Esophagus muscularis mucosa (tissue), 4 donors: ENCODE data around the gene GALNT15. TPM values are rescaled to one million over a fixed set of nuclear protein-coding genes. Genes with fewer than 3 reads are reported as not detected.
A peak's percentile ranks its signal among the peaks of the same experiment; 100 is the strongest.

Experiments
- DNase-seq: peaks from one replicate; pipeline ENCODE4 v3.0.0-alpha.2; 2017; ENCODE audit errors: extremely low spot score
- H3K27ac ChIP-seq, 4 donors: fragments of 200-600 bp; sonication (generic); replicated peaks in 1 of 4; 1 replicate in 3 of 4; 2 replicates in 1 of 4; pipeline ENCODE4 v1.5.1; 2016 to 2019; ENCODE audit warnings: mild to moderate bottlenecking in 1 of 4
- H3K27me3 ChIP-seq, 4 donors: fragments of 200-600 bp; sonication (generic); one replicate each; pipeline versions ENCODE4 v1.5.1 to v1.6.0; 2016 to 2019
- H3K36me3 ChIP-seq, 4 donors: fragments of 200-600 bp; sonication (generic); one replicate each; pipeline ENCODE4 v1.5.1; 2016 to 2019
- H3K4me1 ChIP-seq, 4 donors: fragments of 200-600 bp; sonication (generic); one replicate each; pipeline ENCODE4 v1.5.1; 2016 to 2019
- H3K4me3 ChIP-seq, 4 donors: fragments of 200-600 bp; sonication (generic); 1 replicate in 2 of 4; 2 replicates in 2 of 4; pipeline ENCODE4 v1.5.1; 2016 to 2019; ENCODE audit warnings: mild to moderate bottlenecking in 4 of 4, moderate library complexity in 1 of 4
- H3K9me3 ChIP-seq, 4 donors: fragments of 200-600 bp; sonication (generic); 1 replicate in 3 of 4; 2 replicates in 1 of 4; pipeline ENCODE4 v1.5.1; 2016 to 2019
- CTCF ChIP-seq, 3 experiments: fragments of 200-600 bp in 2 of 3; fragments of 450-650 bp in 1 of 3; sonication (generic) in 2 of 3; IDR thresholded peaks; one replicate each; pipeline ENCODE4 v1.5.1; 2017 to 2019; ENCODE audit warnings: antibody characterized with exemption in 3 of 3, mild to moderate bottlenecking in 2 of 3, moderate library complexity in 1 of 3
- EP300 ChIP-seq: sonication (generic); formaldehyde crosslinking; IDR thresholded peaks from one replicate; pipeline ENCODE4 v1.6.1; 2017; ENCODE audit warnings: antibody characterized with exemption
- POLR2A ChIP-seq: fragments of 450-650 bp; IDR thresholded peaks from one replicate; pipeline ENCODE4 v1.6.1; 2017; ENCODE audit warnings: antibody characterized with exemption, moderate library complexity, mild to moderate bottlenecking, low read depth
- POLR2AphosphoS5 ChIP-seq, 2 donors: sonication (generic); formaldehyde crosslinking; IDR thresholded peaks; one replicate each; pipeline ENCODE4 v1.6.1; 2017; ENCODE audit warnings: antibody characterized with exemption in 2 of 2
- WGBS: methylation state at CpG from one replicate; pipeline ENCODE4 v1.1.5; 2018; 5-methylcytosine and 5-hydroxymethylcytosine counted together
- intact Hi-C: fragments of 100-400 bp; cut with DNase I; formaldehyde crosslinking; loops from one replicate; pipeline ENCODE4 v1.15.1; 2023
- total RNA-seq, 4 donors: library from RNA; depleted of rRNA; stranded (reverse); fragments of >200 nt; gene quantifications; one replicate each; pipeline versions ENCODE4 v1.1.0 to v1.2.1, GENCODE V29; 2016

The GALNT15 gene
- total RNA-seq, 4 donors from 2014 or later: 76.0 to 320 (median 135) TPM

- TF ChIP-seq POLR2A (no peak), POLR2AphosphoS5 (IDR thresholded peaks at IDR 0.05) (peak; percentile 10 to 51)
- Histone ChIP-seq H3K4me3 (peak overlapping the region in 1 of 4 donors; percentile 27), H3K27me3 (no peaks in the 10 kb centered on the region), H3K36me3 (peaks cover 0 to 53% (median 4%) of the 10 kb centered on the region in 4 donors), H3K9me3 (no peaks in the 10 kb centered on the region), H3K27ac (peak overlapping the region in 3 of 4 donors; percentile 39 to 59 (median 44)), H3K4me1 (peaks cover 2 to 49% (median 16%) of the 10 kb centered on the region in 4 donors)
- 67% methylated on average over 7 of the region's 7 CpGs for WGBS
- DNase-seq: no peak
- intact Hi-C loops: no loop called here
Observed at GRCh38 chr3:16183601-16184270, 9.3 kb downstream of the GALNT15 start.

- no peak for DNase-seq
- no peak for TF ChIP-seq CTCF (IDR thresholded peaks at IDR 0.05)
- TF ChIP-seq EP300: no peak
- TF ChIP-seq POLR2A: no peak
- TF ChIP-seq POLR2AphosphoS5 (IDR thresholded peaks at IDR 0.05): no peak
- WGBS: 61% methylated on average over 1 of the region's 1 CpG
- Histone ChIP-seq H3K9me3 (no peaks in the 10 kb centered on the region), H3K4me3 (no peak overlapping the region), H3K36me3 (peaks cover 0 to 43% (median 1%) of the 10 kb centered on the region in 4 donors), H3K27ac (no peak overlapping the region), H3K4me1 (peaks cover 0 to 32% (median 9%) of the 10 kb centered on the region in 4 donors), H3K27me3 (no peaks in the 10 kb centered on the region)
- intact Hi-C loops: no loop called here
Observed at GRCh38 chr3:16186086-16186485, 11.6 kb downstream of the GALNT15 start.

- no peak overlapping the region for H3K4me3 ChIP-seq
- TF ChIP-seq POLR2A: no peak
- TF ChIP-seq POLR2AphosphoS5 (IDR thresholded peaks at IDR 0.05): no peak
- no peak for TF ChIP-seq CTCF (IDR thresholded peaks at IDR 0.05)
- TF ChIP-seq EP300: no peak
- WGBS: 75% methylated on average over 3 of the region's 3 CpGs
- H3K36me3 ChIP-seq: peaks cover 0 to 44% (median 1%) of the 10 kb centered on the region in 4 donors
- peaks cover 0 to 28% (median 8%) of the 10 kb centered on the region in 4 donors for H3K4me1 ChIP-seq
- intact Hi-C loops: no loop called here
- no peak for DNase-seq
- no peaks in the 10 kb centered on the region for H3K9me3 ChIP-seq
- no peak overlapping the region for H3K27ac ChIP-seq
- no peaks in the 10 kb centered on the region for H3K27me3 ChIP-seq
Observed at GRCh38 chr3:16186565-16186964, 12.1 kb downstream of the GALNT15 start.

GRCh38 chr3:16187213-16187790, 12.8 kb downstream of the GALNT15 start:
- no peaks in the 10 kb centered on the region for H3K9me3 ChIP-seq
- TF ChIP-seq CTCF (IDR thresholded peaks at IDR 0.05): no peak
- no peak for TF ChIP-seq POLR2AphosphoS5 (IDR thresholded peaks at IDR 0.05)
- no peak for TF ChIP-seq EP300
- TF ChIP-seq POLR2A: no peak
- H3K27me3 ChIP-seq: no peaks in the 10 kb centered on the region
- no peak for DNase-seq
- H3K36me3 ChIP-seq: peaks cover 0 to 43% (median 1%) of the 10 kb centered on the region in 4 donors
- H3K4me1 ChIP-seq: peaks cover 0 to 21% (median 3%) of the 10 kb centered on the region in 4 donors
- intact Hi-C loops: no loop called here
- 93% methylated on average over 4 of the region's 5 CpGs for WGBS
- no peak overlapping the region for H3K4me3 ChIP-seq
- no peak overlapping the region for H3K27ac ChIP-seq

- 98% methylated on average over 6 of the region's 6 CpGs for WGBS
- peaks cover 0 to 41% (median 1%) of the 10 kb centered on the region in 4 donors for H3K36me3 ChIP-seq
- intact Hi-C loops: no loop called here
- no peaks in the 10 kb centered on the region for H3K9me3 ChIP-seq
- H3K27me3 ChIP-seq: no peaks in the 10 kb centered on the region
- no peak overlapping the region for H3K27ac ChIP-seq
- peaks cover 0 to 15% (median 0%) of the 10 kb centered on the region in 4 donors for H3K4me1 ChIP-seq
- H3K4me3 ChIP-seq: no peak overlapping the region
- no peak for DNase-seq
- TF ChIP-seq EP300 (no peak), POLR2A (no peak), POLR2AphosphoS5 (IDR thresholded peaks at IDR 0.05) (no peak), CTCF (IDR thresholded peaks at IDR 0.05) (no peak)
Observed at GRCh38 chr3:16188071-16188470, 13.6 kb downstream of the GALNT15 start.
